Measurements from ENCODE around the gene USP48.
"Not testable (repeated sequence)": the region's sequence is repeated elsewhere in the genome, so short reads cannot be mapped to it uniquely, and the experiment has no call there.

Gene USP48

GRCh38 chr1:21815724-21816321, 32.9 kb upstream of the USP48 start:
- H3K27ac ChIP-seq: no peak overlapping the region
- no peak for DNase-seq (ENCODE audit: low read depth, low spot score)

- no peak overlapping the region for H3K27ac ChIP-seq
These were observed 32.1 kb upstream of the USP48 start for GRCh38 chr1:21814981-21815582.

GRCh38 chr1:21814241-21814918, 31.4 kb upstream of the USP48 start:
- DNase-seq (ENCODE audit: low read depth, low spot score): no peak

More at GRCh38 chr1:21814981-21815582, 32.1 kb upstream of the USP48 start:
- DNase-seq (ENCODE audit: low read depth, low spot score): no peak

GRCh38 chr1:21813542-21813941, 30.6 kb upstream of the USP48 start:
- no peak overlapping the region for H3K27ac ChIP-seq
- no peak for DNase-seq (ENCODE audit: low read depth, low spot score)

More at GRCh38 chr1:21814241-21814918, 31.4 kb upstream of the USP48 start:
- no peak overlapping the region for H3K27ac ChIP-seq

DNA sequence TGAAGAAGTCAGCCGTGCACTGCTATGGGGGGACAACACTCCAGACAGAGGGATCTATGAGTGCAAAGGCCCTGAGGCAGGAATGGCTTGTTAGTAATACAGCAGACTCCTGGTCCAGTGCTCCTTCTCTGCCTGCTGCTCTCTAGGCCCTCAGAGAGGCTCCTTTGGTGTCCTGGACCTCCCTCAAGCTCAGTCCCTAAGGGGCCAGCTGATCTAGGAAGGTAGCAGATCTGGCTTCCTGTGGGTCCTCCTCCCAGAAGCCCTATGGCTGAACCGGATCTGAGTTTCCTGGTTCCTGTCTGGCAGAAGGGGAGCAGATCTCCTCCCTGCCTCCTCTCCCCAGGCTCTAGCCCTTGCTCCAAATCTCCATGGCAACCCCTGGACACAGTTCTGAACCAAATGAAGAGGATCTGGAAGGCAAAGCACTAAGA, 28.9 kb upstream of the USP48 start, which contains the start of gene LDLRAD2:
TSS of gene LDLRAD2 (plus strand) at position 391 of the 431 bp plus-strand sequence. CDS start 187 bp downstream, outside the sequence.
- DNase-seq (ENCODE audit: low read depth, low spot score): no peak
- H3K27ac ChIP-seq: no peak within 1 kb of the TSS

GRCh38 chr1:21804536-21804935, 21.6 kb upstream of the USP48 start:
- no peak overlapping the region for H3K27ac ChIP-seq
- no peak for DNase-seq (ENCODE audit: low read depth, low spot score)

DNA sequence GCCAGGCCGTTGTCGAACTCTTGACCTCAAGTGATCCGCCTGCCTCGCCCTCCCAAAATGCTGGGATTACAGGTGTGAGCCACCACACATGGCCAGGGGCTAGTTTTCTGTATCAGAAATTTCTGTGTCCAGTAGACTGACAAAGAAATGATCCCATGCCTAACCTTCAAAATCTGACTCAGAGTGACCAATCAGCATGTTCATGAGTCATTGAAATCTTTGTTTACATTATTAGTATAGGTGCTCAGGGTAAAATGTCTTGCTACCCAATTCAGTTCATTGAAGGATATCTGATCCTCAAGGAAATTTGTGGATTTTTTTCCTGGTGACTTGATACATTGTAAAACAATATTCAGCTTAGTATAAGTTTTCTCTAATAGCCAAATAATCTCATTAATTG, 18.2 kb upstream of the USP48 start:
- no peak for DNase-seq (ENCODE audit: low read depth, low spot score)
- peak overlapping the region; percentile 7 for H3K27ac ChIP-seq

DNA sequence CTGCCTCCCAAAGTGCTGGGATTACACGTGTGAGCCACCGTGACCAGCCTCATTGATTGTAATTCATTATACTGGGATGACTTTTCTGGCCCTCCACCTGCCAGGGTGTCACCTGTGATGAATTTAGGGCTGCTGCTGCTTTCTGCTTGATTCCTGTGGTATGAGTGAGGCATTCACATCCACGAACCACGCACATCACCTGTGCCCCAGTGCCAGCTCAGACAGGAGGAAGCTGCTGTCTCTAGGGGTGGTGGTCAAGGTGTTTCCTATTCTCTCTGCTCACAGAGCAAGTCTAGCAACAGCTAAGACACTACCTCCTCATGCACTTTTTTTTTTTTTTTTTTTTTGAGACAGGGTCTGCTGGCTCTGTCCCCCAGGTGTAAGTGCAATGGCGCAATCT, 16.8 kb upstream of the USP48 start:
- no peak overlapping the region for H3K27ac ChIP-seq
- DNase-seq (ENCODE audit: low read depth, low spot score): no peak

DNA sequence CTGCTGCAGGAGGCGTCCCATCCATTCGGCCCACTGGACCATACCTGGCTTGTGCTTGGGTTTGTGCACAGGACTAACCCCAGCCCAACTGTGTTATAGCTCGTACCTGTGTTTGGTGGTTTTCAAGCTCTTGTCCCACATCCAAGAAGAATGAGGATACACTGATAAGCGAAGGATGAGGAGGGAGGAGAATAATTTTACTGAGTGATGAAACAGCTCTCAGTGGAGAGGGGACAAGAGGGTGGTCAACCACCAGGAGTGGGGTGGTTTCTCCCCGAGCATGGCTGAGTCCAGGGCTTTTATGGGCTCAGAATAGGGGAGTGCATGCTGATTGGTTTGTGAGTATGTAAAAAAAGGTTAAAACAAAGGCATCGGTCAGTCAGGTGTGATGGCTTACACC, 12.1 kb upstream of the USP48 start:
- H3K27ac ChIP-seq: no peak overlapping the region
- DNase-seq (ENCODE audit: low read depth, low spot score): no peak

GRCh38 chr1:21794656-21795055, 11.7 kb upstream of the USP48 start:
- H3K27ac ChIP-seq: no peak overlapping the region
- no peak for DNase-seq (ENCODE audit: low read depth, low spot score)

DNA sequence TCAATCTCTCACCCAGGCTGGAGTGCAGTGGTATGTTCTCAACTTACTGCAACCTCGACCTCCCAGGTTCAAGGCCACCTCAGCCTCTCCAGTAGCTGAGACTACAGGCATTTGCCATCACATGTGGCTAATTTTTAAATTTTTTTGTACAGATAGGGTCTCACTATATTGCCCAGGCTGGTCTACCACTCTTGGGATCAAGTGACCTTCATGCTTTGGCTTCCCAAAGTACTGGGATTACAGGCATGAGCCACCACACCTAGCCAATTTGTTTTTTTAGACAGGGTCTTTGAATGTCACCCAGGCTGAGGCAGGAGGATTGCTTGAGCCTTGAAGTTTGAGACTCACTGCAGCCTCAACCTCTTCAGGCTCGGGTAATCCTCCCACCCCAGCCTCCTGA, 10.2 kb upstream of the USP48 start:
- no peak for DNase-seq (ENCODE audit: low read depth, low spot score)
- no peak overlapping the region for H3K27ac ChIP-seq

GRCh38 chr1:21786640-21787039, 3.7 kb upstream of the USP48 start:
- H3K27ac ChIP-seq: peak overlapping the region; percentile 95
- no peak for DNase-seq (ENCODE audit: low read depth, low spot score)

DNA sequence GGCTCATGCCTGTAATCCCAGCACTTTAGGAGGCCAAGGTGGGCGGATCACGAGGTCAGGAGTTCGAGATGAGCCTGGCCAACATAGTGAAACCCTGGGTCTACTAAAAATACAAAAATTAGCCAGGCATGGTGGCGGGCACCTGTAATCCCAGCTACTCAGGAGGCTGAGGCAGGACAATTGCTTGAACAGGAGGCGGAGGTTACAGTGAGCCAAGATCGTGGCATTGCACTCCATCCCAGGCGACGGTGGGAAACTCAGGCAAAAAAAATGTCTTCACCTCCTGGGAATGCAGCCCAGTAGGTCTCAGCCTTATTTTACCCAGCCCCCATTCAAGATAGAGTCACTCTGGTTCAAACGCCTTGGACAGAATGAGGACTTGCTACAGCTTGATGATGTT, 2.8 kb upstream of the USP48 start:
- H3K27ac ChIP-seq; DNase-seq (ENCODE audit: low read depth, low spot score): not testable (repeated sequence)

DNA sequence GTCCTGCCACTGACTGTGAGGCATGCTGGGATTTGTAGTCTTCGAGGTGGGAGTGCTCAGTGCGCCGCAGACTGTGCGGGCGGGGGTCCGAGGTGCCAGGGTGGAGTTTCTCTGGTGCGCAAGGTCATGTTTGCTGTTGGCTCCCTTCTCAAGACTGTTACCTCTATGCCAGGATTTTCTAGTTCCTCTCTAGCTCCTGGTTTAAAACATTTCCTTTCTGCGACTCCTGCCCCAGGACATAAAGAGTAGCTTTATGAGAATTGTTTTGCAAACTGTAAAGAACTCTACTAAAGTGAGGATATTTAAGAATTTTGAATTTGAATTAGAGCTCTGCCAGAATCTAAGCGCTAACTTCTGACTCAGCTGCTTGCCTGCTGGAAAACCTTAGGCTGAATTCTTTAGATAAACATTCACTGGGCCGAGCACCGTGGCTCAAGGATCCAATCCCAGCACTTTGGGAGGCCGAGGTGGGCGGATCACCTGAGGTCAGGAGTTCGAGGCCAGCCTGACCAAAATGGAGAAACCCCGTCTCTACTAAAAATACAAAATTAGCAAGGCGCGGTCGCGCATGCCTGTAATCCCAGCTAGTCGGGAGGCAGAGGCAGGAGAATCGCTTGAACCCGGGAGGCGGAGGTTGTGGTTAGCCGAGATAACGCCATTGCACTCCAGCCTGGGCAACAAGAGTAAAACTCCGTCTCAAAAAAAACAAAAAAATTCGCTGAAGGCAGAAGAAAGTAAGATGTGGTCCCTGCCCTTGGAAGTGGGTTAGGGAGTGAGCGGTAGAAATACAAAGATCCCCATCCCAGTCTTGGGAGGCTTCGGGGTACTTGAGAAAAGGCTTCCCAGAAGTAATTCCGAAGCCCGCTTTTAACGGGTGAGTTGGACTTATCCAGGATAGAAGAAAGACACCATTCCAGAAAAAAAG, 992 bp upstream of the USP48 start:
- no peak for DNase-seq (ENCODE audit: low read depth, low spot score)

DNA sequence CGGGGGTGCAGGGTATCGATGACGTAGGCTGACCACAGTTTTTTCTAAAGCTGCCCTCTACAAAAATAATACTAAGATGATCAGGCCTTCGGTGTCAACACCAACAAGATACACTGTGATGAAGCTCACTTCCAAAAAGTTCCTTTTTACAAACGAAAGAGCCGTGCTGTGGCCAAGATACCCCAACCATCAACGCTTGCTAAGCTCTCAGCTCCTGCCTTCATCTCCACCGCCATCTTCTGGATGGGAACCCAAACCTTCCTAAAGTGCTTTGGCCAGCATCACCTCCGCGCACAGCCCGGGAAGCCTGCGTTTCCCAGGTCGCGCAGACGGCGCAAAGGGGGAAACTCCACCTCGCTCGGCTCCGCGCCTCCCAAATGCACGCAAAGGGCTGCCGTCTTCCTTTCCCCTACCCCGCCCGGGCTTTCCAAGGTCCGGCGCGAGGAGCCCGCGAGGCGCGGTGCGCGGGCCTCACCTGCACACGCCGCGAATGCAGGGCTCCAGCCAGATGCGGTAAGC, 541 bp downstream of the USP48 start:
- no peak for DNase-seq (ENCODE audit: low read depth, low spot score)

More for the DNA sequence above, 992 bp upstream of the USP48 start:
- H3K27ac ChIP-seq: peak overlapping the region; percentile 100

GRCh38 chr1:21781815-21782348, 1.1 kb downstream of the USP48 start:
- DNase-seq (ENCODE audit: low read depth, low spot score): no peak
- peak overlapping the region; percentile 100 for H3K27ac ChIP-seq

More for the DNA sequence above, 541 bp downstream of the USP48 start:
- peak overlapping the region; percentile 100 for H3K27ac ChIP-seq

GRCh38 chr1:21779613-21780521, 3.1 kb downstream of the USP48 start:
- no peak overlapping the region for H3K27ac ChIP-seq
- DNase-seq (ENCODE audit: low read depth, low spot score): no peak

DNA sequence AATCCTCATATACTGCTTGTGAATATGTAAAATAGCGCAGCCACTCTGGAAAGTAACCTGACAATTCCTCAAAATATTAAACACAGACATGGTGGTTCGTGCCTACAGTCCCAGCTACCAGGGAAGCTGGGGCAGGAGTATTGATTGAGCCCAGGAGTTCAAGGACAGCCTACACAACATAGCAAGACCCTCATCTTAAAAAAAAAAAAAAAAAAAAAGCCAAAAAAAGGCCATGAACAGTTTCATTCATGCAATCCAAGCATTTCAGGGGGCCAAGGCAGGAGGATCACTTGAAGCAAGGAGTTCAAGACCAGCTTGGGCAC, 4.6 kb downstream of the USP48 start:
- DNase-seq (ENCODE audit: low read depth, low spot score): no peak

DNA sequence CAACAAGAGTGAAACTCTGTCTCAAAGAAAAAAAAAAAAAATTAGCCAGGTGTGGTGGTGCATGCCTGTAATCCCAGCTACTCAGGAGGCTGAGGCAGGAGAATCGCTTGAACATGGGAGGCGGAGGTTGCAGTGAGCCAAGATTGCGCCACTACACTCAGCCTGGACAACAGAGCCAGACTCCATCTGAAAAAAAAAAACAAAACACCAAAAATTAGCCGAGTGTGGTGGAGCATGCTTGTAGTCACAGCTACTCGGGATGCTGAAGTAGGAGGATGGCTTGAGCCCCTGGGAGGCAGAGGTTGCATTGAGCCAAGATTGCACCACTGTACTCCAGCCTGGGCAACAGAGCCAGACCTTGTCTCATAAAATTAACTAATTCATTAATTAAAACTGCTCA, 6.0 kb downstream of the USP48 start:
- not testable (repeated sequence) for DNase-seq (ENCODE audit: low read depth, low spot score); H3K27ac ChIP-seq

More for the DNA sequence above, 4.6 kb downstream of the USP48 start:
- no peak overlapping the region for H3K27ac ChIP-seq

Data from epithelial cell of prostate (primary cell).